Measurements from ENCODE around the gene CYP4A22. TPM values are rescaled to one million over a fixed set of nuclear protein-coding genes. Genes with fewer than 3 reads are reported as not detected.
A peak's percentile ranks its signal among the peaks of the same experiment; 100 is the strongest.
"Not testable (repeated sequence)": the region's sequence is repeated elsewhere in the genome, so short reads cannot be mapped to it uniquely, and the experiment has no call there.

Gene CYP4A22
- total RNA-seq, 1 experiment from 2014 or later = not detected

- Histone ChIP-seq H3K27ac (ENCODE audit: low read length) (no peak overlapping the region), H3K36me3 (ENCODE audit: low read depth, low read length) (no peaks in the 10 kb centered on the region), H3K4me1 (ENCODE audit: insufficient read depth, low read length) (peaks cover 24% of the 10 kb centered on the region), H3K27me3 (ENCODE audit: low read length) (no peaks in the 10 kb centered on the region), H3F3A (ENCODE audit: low read length, unreplicated experiment) (no peaks in the 10 kb centered on the region), H3K4me2 (ENCODE audit: low read length) (no peak overlapping the region), H3K9ac (ENCODE audit: low read length) (no peak overlapping the region), H3K9me2 (replicated peaks; ENCODE audit: low read length) (no peaks in the 10 kb centered on the region), H3K9me3 (ENCODE audit: low read length) (no peaks in the 10 kb centered on the region), H2AFZ (ENCODE audit: low read length) (no peak overlapping the region), H3K4me3 (ENCODE audit: low read length) (no peak overlapping the region), H3K79me2 (ENCODE audit: low read length) (no peaks in the 10 kb centered on the region), H4K20me1 (ENCODE audit: low read length) (no peaks in the 10 kb centered on the region)
- CTCF ChIA-PET = no interaction called here
- POLR2A ChIA-PET (ENCODE audit: unreplicated experiment) = no interaction called here
- BruUV-seq (replicated peaks) = no TSS peak
- DNase-seq (peak; percentile 44), ATAC-seq (no peak)
- no peak for TF ChIP-seq EZH2phosphoT487 (IDR thresholded peaks at IDR 0.05; ENCODE audit: borderline replicate concordance, low read length)
- TF ChIP-seq CTCF (conservative IDR thresholded peaks at IDR 0.05; ENCODE audit: low read depth, low read length) = 0 out of 2 replicates have a peak, but pooled peaks have one; percentile 34
- no peak for TF ChIP-seq EZH2 (IDR thresholded peaks at IDR 0.05; ENCODE audit: low read length, unreplicated experiment)
- intact Hi-C loops (cut with micrococcal nuclease) = loop anchor here (5.0 kb wide), 1 partner anchor 72 kb away; no protein-coding TSS in a partner anchor
Measured at GRCh38 chr1:47104816-47105215, 32.4 kb upstream of the CYP4A22 start.

GRCh38 chr1:47106792-47107191, 30.4 kb upstream of the CYP4A22 start:
- H3K4me1 ChIP-seq (ENCODE audit: insufficient read depth, low read length) = peaks cover 24% of the 10 kb centered on the region
- BruUV-seq (replicated peaks) = no TSS peak
- H4K20me1 ChIP-seq (ENCODE audit: low read length) = no peaks in the 10 kb centered on the region
- CTCF ChIA-PET = no interaction called here
- H3K79me2 ChIP-seq (ENCODE audit: low read length) = no peaks in the 10 kb centered on the region
- POLR2A ChIA-PET (ENCODE audit: unreplicated experiment) = no interaction called here
- DNase-seq = no peak
- H3K36me3 ChIP-seq (ENCODE audit: low read depth, low read length) = no peaks in the 10 kb centered on the region
- no peak overlapping the region for H2AFZ ChIP-seq (ENCODE audit: low read length)
- no peak for ATAC-seq
- H3K27me3 ChIP-seq (ENCODE audit: low read length) = no peaks in the 10 kb centered on the region
- no peaks in the 10 kb centered on the region for H3K9me2 ChIP-seq (replicated peaks; ENCODE audit: low read length)
- H3K4me2 ChIP-seq (ENCODE audit: low read length) = peak overlapping the region; percentile 80
- peak overlapping the region; percentile 91 for H3K27ac ChIP-seq (ENCODE audit: low read length)
- no peak overlapping the region for H3K9ac ChIP-seq (ENCODE audit: low read length)
- H3K4me3 ChIP-seq (ENCODE audit: low read length) = no peak overlapping the region
- TF ChIP-seq CTCF (conservative IDR thresholded peaks at IDR 0.05; ENCODE audit: low read depth, low read length) (no peak), EZH2 (IDR thresholded peaks at IDR 0.05; ENCODE audit: low read length, unreplicated experiment) (no peak), EZH2phosphoT487 (IDR thresholded peaks at IDR 0.05; ENCODE audit: borderline replicate concordance, low read length) (no peak)
- H3F3A ChIP-seq (ENCODE audit: low read length, unreplicated experiment) = no peaks in the 10 kb centered on the region
- H3K9me3 ChIP-seq (ENCODE audit: low read length) = no peaks in the 10 kb centered on the region
- intact Hi-C loops (cut with micrococcal nuclease) = loop anchor here (5.0 kb wide), 1 partner anchor 71 kb away; no protein-coding TSS in a partner anchor

- H3K27me3 ChIP-seq (ENCODE audit: low read length); H4K20me1 ChIP-seq (ENCODE audit: low read length); H3K36me3 ChIP-seq (ENCODE audit: low read depth, low read length); H3F3A ChIP-seq (ENCODE audit: low read length, unreplicated experiment); H3K79me2 ChIP-seq (ENCODE audit: low read length); POLR2A ChIA-PET (ENCODE audit: unreplicated experiment); CTCF ChIA-PET; H3K9me3 ChIP-seq (ENCODE audit: low read length); H3K9me2 ChIP-seq (replicated peaks; ENCODE audit: low read length): not testable (repeated sequence)
- Histone ChIP-seq H3K4me1 (ENCODE audit: insufficient read depth, low read length) (peaks cover 24% of the 10 kb centered on the region), H3K9ac (ENCODE audit: low read length) (peak overlapping the region; percentile 67), H3K4me2 (ENCODE audit: low read length) (peak overlapping the region; percentile 80), H2AFZ (ENCODE audit: low read length) (peak overlapping the region; percentile 66), H3K27ac (ENCODE audit: low read length) (peak overlapping the region; percentile 91), H3K4me3 (ENCODE audit: low read length) (peak overlapping the region; percentile 48; the same call in 1 of the 2 replicates)
- ATAC-seq (peak; percentile 93), DNase-seq (peak; percentile 84)
- intact Hi-C loops (cut with micrococcal nuclease) = loop anchor here (5.0 kb wide), 1 partner anchor 69 kb away; no protein-coding TSS in a partner anchor
- BruUV-seq (replicated peaks) = TSS peak; percentile 95
Measured at GRCh38 chr1:47107851-47108574, 29.2 kb upstream of the CYP4A22 start.

GRCh38 chr1:47109482-47109881, 27.8 kb upstream of the CYP4A22 start:
- H4K20me1 ChIP-seq (ENCODE audit: low read length); H3K9me2 ChIP-seq (replicated peaks; ENCODE audit: low read length); BruUV-seq (replicated peaks); H2AFZ ChIP-seq (ENCODE audit: low read length); H3K27me3 ChIP-seq (ENCODE audit: low read length); POLR2A ChIA-PET (ENCODE audit: unreplicated experiment); CTCF ChIA-PET; H3K36me3 ChIP-seq (ENCODE audit: low read depth, low read length); H3K4me3 ChIP-seq (ENCODE audit: low read length); H3K9me3 ChIP-seq (ENCODE audit: low read length); H3K9ac ChIP-seq (ENCODE audit: low read length); H3K79me2 ChIP-seq (ENCODE audit: low read length); H3F3A ChIP-seq (ENCODE audit: low read length, unreplicated experiment): not testable (repeated sequence)
- Histone ChIP-seq H3K4me1 (ENCODE audit: insufficient read depth, low read length) (peaks cover 24% of the 10 kb centered on the region), H3K4me2 (ENCODE audit: low read length) (0 out of 2 replicates have a peak overlapping the region, but pooled peaks have one; percentile 16), H3K27ac (ENCODE audit: low read length) (peak overlapping the region; percentile 54)
- DNase-seq = peak; percentile 61
- intact Hi-C loops (cut with micrococcal nuclease) = loop anchor here (5.0 kb wide), 1 partner anchor 68 kb away; no protein-coding TSS in a partner anchor
- ATAC-seq = 0 out of 2 replicates have a peak, but pooled peaks have one; percentile 10

Measured in PC-3 (cell line).